22Rv1 (cell line): ENCODE results near the gene IL1RL1.

ENCODE experiments used
- ZFX ChIP-seq: fragments of 450-650 bp; IDR thresholded peaks from 2 replicates; pipeline ENCODE4 v1.6.1; 2017; ENCODE audit warnings: antibody characterized with exemption, borderline replicate concordance
- TF ChIP-seq, protein P1 (sequence below): fragments of 450-650 bp; IDR thresholded peaks from 2 replicates; pipeline ENCODE4 v1.5.1; 2017; ENCODE audit warnings: mild to moderate bottlenecking

DNA sequence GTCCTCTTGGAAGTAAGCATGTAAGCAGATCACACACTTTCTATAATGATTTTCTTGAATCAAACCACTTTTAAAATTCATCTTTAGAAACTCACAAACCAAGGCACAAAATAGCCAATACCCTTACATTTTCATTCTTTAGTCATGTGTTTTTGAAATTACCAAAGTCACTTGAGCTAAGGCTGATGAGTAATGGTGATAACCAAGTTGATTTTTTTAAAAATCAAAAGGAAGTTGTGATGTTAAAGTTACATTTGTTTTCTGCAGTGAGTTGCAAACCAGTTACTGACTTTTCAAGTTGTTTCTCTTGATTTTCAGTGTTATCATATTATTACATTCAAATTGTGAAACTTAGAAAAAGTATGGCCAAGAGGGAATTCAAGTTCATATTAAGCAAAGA, 90.1 kb downstream of the IL1RL1 start:
- TF ChIP-seq, protein P1, sequence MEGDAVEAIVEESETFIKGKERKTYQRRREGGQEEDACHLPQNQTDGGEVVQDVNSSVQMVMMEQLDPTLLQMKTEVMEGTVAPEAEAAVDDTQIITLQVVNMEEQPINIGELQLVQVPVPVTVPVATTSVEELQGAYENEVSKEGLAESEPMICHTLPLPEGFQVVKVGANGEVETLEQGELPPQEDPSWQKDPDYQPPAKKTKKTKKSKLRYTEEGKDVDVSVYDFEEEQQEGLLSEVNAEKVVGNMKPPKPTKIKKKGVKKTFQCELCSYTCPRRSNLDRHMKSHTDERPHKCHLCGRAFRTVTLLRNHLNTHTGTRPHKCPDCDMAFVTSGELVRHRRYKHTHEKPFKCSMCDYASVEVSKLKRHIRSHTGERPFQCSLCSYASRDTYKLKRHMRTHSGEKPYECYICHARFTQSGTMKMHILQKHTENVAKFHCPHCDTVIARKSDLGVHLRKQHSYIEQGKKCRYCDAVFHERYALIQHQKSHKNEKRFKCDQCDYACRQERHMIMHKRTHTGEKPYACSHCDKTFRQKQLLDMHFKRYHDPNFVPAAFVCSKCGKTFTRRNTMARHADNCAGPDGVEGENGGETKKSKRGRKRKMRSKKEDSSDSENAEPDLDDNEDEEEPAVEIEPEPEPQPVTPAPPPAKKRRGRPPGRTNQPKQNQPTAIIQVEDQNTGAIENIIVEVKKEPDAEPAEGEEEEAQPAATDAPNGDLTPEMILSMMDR, result no peak
- TF ChIP-seq ZFX, result no peak
